ENCODE measurements around the gene TNRC6C.

Gene TNRC6C

GRCh38 chr17:77942112-77942988, 16.2 kb upstream of the TNRC6C start:
- in situ Hi-C loops (cut with HindIII; ENCODE audit: low sequenced_read_pairs), result no loop called here
- no peak overlapping the region for H3K4me3 ChIP-seq (ENCODE audit: low read depth, low read length)
- DNase-seq (ENCODE audit: low read depth, low spot score), result no peak
- TF ChIP-seq CTCF (IDR thresholded peaks at IDR 0.05; ENCODE audit: low read depth, low read length), result no peak

GRCh38 chr17:77943971-77944370, 14.5 kb upstream of the TNRC6C start:
- no peak for TF ChIP-seq CTCF (IDR thresholded peaks at IDR 0.05; ENCODE audit: low read depth, low read length)
- in situ Hi-C loops (cut with HindIII; ENCODE audit: low sequenced_read_pairs), result no loop called here
- no peak for DNase-seq (ENCODE audit: low read depth, low spot score)
- H3K4me3 ChIP-seq (ENCODE audit: low read depth, low read length), result no peak overlapping the region

- no peak for TF ChIP-seq CTCF (IDR thresholded peaks at IDR 0.05; ENCODE audit: low read depth, low read length)
- H3K4me3 ChIP-seq (ENCODE audit: low read depth, low read length), result no peak overlapping the region
- in situ Hi-C loops (cut with HindIII; ENCODE audit: low sequenced_read_pairs), result no loop called here
- no peak for DNase-seq (ENCODE audit: low read depth, low spot score)
Observed at GRCh38 chr17:77944390-77945222, 13.9 kb upstream of the TNRC6C start.

GRCh38 chr17:77946900-77947645, 11.4 kb upstream of the TNRC6C start:
- in situ Hi-C loops (cut with HindIII; ENCODE audit: low sequenced_read_pairs), result no loop called here
- no peak overlapping the region for H3K4me3 ChIP-seq (ENCODE audit: low read depth, low read length)
- no peak for DNase-seq (ENCODE audit: low read depth, low spot score)
- no peak for TF ChIP-seq CTCF (IDR thresholded peaks at IDR 0.05; ENCODE audit: low read depth, low read length)

- DNase-seq (ENCODE audit: low read depth, low spot score), result peak; percentile 38
- in situ Hi-C loops (cut with HindIII; ENCODE audit: low sequenced_read_pairs), result no loop called here
- no peak overlapping the region for H3K4me3 ChIP-seq (ENCODE audit: low read depth, low read length)
- TF ChIP-seq CTCF (IDR thresholded peaks at IDR 0.05; ENCODE audit: low read depth, low read length), result no peak
Observed at GRCh38 chr17:77948690-77949114, 9.8 kb upstream of the TNRC6C start.

- in situ Hi-C loops (cut with HindIII; ENCODE audit: low sequenced_read_pairs), result no loop called here
- H3K4me3 ChIP-seq (ENCODE audit: low read depth, low read length), result no peak overlapping the region
- no peak for TF ChIP-seq CTCF (IDR thresholded peaks at IDR 0.05; ENCODE audit: low read depth, low read length)
- no peak for DNase-seq (ENCODE audit: low read depth, low spot score)
Observed at GRCh38 chr17:77951123-77951522, 7.4 kb upstream of the TNRC6C start.
